Stimulated activated CD8-positive, alpha-beta memory T cell treated with anti-CD3 and anti-CD28 coated beads, Interleukin-12 subunit alpha, Interleukin-12 subunit beta, amount 100 ng/mL, for 4 hours (primary cell): ENCODE results near the gene MED12.
A peak's percentile ranks its signal among the peaks of the same experiment; 100 is the strongest.

Experiments
- DNase-seq: peaks from one replicate; pipeline ENCODE4 v3.0.0-alpha.2; 2020; ENCODE audit warnings: low read depth

The MED12 gene

DNA sequence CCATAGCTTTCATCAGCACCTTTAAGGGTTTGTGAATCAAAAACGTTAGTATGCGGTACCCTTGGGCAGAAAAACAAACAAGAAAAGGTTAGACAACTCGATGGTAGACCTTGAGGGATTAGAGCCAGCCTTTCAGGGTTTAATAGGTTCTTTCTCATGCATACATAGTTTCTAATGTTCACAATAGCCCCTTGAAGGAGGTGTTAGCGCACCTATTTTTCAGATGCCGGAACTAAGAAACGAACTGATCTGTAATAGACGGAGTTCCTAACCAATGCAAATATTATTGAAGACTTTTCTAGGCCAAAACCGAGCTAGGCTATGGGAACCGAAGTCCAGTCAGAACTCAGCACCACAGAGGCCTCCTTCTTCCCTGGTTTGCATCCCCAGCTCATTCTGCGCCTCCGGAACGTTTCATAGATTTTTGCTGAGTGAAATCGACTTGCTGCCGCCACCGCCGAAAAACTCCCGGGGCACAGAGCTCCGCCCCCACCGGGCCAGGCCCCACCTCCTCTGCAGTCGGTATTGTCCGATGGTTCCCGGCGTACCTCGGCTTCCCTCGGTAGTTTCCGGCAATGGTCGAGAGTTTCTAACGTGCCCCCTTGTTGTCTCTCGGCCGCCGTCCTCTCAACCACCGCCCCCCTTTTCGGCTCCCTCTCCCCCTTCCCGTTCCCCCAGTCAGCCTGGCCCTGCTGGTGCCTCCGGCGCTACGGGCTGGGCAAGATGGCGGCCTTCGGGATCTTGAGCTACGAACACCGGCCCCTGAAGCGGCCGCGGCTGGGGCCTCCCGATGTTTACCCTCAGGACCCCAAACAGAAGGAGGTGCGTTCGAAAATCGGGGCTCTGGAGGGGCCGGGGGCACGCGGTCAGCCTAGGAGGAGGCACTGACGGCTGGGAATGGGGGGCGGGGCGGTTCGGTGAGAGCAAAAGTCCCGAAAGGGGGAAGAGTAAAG, at the start of gene MED12:
Gene MED12 (plus strand): TSS at position 565 of the 953 bp plus-strand sequence. CDS start 159 bp downstream, at position 724.
- DNase-seq, result peak; percentile 65

DNA sequence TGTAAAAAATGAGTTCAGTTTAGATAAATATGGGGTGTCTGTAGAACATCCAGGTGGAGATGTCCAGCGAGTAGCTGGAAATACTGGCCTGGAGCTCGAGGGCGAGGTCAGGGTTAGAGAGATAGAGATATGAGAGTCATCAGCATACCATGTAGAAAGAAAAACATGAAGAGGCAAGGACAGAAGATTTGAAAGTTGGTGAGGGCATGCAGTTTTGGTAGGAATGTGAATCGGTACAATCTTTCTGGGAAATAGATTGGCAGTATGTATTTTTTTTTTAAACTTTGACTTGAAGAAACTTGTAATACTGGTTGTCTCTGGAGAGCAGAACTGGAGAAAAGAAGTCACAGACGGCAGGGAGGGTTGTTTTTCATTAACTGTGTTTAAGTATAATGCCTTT, 47.9 kb upstream of the MED12 start:
- DNase-seq, result no peak

DNA sequence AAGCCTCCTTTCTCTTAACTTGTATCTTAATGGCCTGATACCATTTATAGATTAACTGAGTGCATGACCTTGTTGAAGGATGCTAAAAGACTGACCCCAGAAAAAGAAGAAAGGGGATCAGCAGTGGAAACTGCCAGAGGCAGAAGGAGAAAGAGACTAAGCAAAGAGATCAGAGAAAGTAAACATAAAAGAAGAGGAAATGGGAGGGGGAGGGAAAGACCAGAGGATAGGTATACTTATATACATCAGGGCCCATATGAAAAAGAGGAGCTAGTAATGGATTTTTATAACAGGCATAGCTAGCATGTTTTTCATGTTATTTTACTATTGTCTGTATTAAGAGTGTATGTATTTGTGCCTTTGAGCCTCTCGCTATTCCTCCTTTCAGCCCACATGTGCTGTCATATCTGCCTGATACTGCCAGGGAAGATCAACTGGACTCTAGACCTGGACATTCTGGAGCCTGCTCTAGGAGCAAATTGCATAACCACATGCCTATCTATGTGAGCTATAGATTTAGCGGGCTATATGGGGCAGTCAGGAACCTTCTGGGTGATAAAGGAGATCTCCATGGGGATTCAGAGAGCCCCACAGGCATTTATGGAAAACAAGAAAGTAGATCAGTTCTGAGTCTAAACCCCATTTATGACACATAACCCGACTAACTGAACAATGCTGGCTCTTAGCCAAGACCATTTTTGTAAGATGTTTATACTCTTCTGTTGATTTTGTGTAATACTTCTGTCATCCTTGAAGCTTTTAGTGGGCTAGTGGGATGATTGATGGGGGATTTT, 36.9 kb upstream of the MED12 start:
- no peak for DNase-seq

DNA sequence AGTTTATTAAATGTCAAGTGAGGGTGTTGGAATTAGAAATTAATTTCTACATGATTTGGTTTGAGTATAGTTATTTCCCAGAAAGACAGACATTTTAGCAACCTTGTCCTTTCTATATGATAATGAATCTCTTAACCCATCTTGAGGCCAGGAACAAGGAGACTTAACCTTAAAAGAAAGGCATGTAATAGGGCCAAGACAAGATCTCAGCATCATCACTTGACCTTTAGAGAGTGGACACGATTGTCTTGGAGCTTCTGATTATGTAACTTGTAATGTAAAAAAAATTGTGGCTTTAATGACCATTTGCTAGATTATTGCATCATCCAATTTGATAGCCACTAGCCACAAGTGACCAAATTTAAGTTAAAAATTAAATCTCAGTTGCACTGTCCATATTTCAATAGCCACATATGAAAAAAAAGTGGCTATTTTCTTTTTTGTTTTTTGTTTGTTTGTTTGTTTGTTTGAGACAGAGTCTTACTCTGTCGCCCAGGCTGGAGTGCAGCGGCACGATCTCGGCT, 36.2 kb upstream of the MED12 start:
- DNase-seq, result no peak

DNA sequence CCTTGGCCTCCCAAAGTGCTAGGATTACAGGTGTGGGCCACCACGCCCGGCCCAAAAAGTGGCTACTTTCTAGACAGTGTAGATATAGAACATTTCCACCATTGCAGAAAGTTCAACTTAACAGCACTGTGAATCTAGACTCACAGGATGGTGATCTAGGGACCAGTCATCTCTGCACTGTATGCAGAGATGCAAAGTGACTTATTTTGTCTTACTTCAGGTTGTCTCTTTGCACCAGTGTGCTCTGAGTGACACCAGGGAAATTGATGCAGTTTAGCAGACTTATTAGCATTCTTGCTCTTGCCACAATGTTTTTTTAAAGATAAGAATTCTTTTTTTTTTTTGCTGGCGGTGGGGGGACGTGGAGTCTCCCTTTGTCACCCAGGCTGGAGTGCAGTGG, 35.6 kb upstream of the MED12 start:
- no peak for DNase-seq

DNA sequence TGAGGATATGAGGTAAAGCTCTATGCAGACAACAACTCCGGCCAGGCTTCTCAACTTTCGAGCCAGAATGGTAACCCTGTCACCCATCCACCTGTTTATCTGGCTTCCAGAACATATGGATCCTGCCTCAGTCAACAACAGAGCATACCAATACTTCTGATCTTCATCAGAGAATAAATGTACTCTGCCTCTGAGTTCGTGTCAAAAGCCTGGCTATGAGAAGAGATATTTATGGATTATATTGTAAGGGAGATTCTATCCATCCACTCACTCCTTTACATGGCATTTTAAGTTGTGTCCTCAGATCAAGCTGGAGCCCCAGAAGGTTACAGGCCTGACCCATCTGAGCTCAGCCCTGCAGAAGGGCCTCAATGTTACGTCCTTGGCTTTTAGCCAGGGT, 32.5 kb upstream of the MED12 start:
- no peak for DNase-seq

DNA sequence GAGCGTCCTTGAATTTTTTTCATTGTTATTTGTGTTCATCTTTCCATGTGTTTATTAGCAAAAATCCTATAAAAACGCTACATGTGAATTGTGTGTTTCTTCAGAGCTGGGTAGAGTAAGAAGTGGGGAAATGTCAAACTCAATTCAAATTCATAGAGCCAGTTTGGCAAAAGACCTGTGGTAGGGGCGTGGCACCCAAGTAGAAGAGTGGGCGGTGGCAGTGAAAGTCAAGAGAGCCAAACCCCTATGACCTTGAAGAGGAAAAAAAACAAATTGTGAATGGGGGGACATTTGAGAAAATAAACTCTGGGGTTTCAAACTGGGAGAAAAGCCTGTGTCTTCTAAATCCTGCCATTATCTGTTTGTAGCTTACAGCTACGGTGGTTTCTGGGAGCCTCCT, 27.1 kb upstream of the MED12 start:
- DNase-seq, result no peak

DNA sequence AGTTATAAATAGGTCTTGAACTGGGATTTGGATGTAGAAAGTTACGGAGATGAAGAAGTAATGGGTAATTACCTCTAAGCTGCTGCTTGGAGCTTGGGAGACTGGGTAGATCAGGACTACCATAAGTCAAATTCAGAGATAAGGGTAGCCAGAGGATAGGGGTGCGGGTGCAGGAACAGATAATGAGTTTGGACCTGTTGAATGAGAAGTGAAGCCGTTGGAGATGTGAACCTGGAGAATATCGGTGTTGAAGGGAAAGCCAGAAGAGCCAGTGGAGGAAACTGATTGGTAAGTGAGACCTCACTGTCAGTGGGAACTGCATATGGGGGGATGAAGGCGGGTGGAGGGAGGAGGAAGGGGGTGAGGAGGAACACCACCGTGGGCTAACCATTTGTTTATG, 23.4 kb upstream of the MED12 start:
- DNase-seq, result no peak

DNA sequence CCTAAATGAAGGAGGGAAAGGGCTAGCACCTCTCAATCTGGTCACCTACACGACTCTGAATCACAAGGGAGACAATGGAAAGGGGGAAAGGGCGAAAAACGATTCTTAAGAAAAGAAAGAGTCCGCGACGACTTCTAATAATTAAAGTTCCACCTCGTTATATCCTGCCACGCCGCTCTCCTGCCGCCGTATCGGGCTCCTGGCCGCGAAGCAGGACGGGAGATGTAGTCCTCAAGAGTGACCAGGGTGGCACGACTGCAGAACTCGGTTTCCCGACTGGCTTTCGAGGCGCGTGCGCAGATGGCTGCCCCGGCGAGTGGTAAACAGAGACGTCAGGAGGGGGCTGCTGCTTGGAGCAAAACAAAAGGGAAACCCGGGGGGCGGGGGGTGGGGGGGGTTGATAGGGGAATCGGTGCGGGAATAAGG, 22.8 kb upstream of the MED12 start, which contains the start of gene FOXO4:
Gene FOXO4 (plus strand): TSS at position 297 of the 426 bp plus-strand sequence. CDS start 678 bp downstream, outside the sequence.
- peak; percentile 79 for DNase-seq

DNA sequence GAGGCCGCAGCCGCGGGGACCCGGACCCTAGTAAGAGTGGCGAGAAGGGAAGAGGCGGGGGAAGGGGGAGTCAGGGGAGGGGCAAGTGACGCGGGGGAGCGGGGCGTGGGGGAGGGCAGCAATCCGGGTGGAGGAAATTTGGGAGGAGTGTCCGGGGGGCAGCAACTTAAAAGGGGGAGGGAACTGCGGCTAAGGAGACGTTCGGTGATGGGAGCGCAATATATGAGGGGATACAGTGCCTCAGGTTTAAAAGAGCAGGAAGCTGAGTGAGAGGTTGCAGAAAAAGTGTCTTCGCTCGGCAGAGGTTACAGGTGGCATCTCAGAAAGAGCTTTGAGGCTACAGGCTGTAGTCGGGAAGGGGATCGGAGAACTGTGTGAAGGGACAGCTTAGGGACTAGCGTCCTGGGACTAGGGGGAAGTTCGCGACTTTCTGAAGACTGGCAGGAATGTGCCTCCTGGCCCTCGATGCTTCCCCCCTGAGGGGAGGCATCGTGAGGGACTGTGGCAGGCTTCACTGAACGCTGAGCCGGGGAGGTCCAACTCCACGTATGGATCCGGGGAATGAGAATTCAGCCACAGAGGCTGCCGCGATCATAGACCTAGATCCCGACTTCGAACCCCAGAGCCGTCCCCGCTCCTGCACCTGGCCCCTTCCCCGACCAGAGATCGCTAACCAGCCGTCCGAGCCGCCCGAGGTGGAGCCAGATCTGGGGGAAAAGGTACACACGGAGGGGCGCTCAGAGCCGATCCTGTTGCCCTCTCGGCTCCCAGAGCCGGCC, 22.2 kb upstream of the MED12 start:
- no peak for DNase-seq

DNA sequence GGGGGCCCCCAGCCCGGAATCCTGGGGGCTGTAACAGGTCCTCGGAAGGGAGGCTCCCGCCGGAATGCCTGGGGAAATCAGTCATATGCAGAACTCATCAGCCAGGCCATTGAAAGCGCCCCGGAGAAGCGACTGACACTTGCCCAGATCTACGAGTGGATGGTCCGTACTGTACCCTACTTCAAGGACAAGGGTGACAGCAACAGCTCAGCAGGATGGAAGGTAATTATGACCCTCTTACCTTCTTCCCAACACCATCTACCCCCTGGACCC, 21.7 kb upstream of the MED12 start:
- no peak for DNase-seq

DNA sequence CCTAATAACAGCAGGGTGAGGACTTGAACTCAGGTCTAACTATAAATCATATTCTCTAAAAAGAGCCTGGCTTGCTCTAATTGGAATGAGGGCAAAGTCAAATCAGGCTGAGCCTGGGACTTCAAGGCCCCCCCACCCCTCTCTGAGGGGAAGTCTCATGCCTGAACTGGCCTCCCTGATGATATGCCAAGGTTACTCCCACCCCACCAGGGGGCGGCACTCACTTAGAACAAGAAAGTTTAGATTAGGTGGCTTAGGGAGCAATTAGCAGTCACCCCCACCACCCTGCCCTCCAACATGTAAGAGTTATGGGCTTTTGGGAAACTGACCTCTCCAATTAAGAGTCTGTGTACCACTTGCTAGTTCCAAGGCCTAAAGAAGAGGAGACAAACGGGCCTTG, 20.1 kb upstream of the MED12 start:
- DNase-seq, result peak; percentile 49

DNA sequence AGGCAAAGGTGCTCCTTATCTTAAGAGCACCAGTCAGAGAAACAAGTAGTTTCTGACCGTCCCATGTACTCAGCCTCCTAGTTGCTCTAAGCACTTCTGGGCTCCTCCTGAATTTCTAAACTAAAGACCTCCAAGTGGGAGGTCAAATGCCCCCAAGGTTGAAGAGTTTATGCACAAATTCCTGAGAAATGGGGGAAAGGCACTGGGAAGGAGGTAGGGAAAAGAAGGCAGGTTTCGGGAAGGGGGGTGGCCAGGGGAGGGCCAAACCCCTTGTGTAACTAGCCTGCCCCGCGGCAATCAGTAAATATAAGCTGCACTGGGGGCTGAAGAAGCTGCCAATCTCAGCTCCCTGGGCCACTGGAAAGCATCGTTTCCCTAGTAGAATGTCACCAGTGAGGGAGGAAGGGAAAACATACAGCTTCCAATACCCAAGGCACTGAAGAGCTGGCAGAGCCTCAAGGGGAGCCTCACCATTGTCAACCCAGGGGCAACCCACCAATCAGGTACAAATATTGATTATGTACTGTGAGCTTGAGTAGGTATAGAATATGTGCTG, 19.4 kb upstream of the MED12 start:
- no peak for DNase-seq

DNA sequence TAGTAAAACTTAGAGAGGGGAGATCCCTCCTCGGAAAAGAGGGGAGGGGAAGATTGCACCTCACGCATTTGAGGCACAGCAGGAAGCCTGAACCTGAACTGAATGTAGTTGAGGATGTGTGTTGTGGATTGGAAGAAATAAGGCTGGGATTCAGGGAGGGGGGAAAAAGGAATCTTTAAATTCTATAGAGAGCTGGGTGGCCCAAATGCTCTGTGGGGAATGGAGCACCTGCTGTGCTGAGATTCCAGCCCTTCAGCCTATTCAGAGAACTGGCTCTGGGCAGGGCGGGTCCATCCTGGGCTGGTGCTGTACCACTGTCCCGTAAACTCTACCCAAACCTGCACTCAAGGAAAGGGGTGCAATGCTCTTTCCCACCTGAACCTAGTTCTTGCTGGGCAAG, 18.7 kb upstream of the MED12 start:
- no peak for DNase-seq

DNA sequence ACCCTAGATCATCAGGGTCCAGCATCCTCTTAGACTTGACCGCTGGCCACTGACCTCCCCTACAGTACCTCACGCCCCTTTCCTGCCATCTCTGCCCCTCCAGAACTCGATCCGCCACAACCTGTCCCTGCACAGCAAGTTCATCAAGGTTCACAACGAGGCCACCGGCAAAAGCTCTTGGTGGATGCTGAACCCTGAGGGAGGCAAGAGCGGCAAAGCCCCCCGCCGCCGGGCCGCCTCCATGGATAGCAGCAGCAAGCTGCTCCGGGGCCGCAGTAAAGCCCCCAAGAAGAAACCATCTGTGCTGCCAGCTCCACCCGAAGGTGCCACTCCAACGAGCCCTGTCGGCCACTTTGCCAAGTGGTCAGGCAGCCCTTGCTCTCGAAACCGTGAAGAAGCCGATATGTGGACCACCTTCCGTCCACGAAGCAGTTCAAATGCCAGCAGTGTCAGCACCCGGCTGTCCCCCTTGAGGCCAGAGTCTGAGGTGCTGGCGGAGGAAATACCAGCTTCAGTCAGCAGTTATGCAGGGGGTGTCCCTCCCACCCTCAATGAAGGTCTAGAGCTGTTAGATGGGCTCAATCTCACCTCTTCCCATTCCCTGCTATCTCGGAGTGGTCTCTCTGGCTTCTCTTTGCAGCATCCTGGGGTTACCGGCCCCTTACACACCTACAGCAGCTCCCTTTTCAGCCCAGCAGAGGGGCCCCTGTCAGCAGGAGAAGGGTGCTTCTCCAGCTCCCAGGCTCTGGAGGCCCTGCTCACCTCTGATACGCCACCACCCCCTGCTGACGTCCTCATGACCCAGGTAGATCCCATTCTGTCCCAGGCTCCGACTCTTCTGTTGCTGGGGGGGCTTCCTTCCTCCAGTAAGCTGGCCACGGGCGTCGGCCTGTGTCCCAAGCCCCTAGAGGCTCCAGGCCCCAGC, 17.6 kb upstream of the MED12 start:
- DNase-seq, result no peak

DNA sequence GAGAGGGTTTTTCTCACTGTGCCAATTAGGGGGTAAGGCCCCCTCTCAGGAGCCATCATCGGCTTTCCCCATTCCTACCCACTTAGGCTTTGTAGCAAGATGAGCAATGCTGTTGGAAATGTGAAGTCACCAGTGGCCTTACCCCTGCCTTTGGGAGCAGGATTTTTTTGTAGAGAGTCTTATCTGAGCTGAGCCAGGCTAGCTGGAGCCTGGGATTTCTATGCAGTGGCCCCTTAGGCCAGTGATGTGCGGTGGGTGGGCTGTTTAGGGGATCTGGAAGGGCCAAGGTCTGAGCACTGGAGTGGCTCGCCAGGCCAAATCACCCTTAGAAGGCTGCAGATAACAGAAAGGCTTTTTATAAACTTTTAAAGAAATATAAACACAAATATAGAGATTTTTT, 16.1 kb upstream of the MED12 start:
- DNase-seq, result no peak

DNA sequence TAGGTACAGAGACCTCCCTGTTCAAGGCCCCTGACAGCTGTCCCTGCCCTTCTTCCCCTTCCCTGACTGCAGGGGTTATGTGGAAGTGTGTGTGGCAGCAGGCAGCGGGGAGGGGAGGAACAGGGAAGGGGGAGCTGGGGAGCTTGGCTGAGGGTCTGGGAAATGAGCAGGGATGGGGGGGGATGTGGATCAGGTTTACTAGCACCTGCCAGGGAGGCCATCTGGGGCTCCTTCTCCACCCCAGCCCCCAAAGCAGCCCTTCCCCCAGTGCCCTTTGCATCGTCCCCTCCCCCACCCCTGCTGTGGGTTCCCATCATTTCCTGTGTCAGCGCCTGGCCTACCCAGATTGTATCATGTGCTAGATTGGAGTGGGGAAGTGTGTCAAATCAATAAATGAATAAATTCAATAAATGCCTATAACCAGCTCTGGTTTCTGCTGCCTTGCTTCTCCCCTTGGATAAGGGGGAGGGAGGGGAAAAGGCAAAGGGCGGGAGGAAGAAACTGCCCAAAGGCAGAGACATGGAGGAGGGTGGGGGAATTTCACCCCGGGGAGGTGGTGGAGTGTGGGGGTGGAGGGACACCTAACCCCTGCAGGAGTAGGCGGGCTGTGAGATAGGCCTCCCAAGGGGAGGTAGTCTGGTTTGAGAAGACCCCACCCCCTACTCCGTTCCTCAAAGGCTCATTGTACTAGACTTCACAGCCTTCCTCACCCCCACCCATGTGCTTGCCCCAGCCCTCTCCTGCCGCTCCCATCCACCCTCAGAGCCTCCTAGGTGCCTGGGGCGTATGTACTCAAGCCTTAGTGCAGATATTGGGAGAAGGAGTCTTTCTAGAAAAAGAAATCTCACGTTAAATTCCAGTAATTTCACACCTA, 15.0 kb upstream of the MED12 start:
- DNase-seq, result peak; percentile 45

DNA sequence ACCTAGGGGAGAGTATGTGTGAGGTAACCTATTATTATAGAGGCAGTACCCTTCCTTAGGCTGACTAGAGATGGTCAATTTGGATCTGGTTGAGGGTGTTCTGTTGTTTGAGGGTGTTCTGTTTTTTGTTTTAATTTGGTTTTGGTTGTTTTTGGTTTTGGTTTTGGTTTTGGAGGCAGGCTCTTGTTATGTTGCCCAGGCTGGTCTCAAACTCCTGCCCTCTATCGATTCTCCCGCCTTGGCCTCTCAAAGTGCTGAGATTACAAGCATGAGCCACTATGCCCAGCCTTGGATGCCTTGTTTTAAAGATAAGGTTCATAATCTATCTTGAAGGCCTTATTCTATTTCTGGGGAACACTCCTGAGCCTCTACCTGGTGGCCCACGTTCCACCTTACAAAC, 12.8 kb upstream of the MED12 start:
- no peak for DNase-seq

DNA sequence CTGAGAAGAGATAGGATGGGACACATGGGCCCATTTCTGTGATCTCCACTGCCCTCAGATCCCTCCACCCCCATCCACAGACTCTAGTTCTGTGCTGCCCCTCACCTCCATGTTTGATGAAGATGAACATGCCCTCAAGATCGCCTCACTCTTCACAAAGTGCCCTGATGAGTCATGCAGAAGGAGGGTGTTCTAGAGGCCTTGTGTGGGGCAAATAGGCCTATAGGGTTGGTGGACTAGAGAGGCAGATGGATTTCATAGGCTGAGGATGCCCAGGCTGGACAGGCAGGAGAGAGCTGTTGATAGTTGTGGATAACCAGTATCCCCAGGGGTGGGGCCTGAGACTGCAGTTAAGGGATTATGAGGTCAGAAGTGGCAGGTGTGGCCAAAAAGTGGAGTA, 12.0 kb upstream of the MED12 start, which contains the start of gene CXorf65:
Gene CXorf65 (minus strand): TSS at position 314 of the 400 bp plus-strand sequence. CDS start 184 bp downstream, at position 130.
- DNase-seq, result no peak

DNA sequence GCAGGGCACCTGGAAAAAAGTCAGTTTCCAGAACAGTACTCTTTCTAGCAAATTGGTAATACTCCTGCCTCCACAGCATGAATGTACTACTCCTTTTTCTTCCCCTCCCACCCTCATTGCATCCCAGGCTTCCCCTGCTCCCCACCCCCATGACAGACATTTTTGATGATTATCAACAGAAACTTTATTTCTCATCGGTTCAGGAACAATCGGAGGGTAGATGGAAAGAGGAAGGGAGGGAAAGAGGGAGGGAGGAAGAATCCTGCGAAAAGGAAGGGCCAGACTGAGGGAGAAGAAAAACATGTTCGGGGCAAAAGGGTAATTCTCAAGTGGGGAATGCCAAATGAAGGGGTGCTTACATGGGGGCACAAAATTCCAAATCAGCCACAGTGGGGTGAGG, 11.2 kb upstream of the MED12 start:
- DNase-seq, result no peak
